Measurements from ENCODE around the gene PSME1.

DNA sequence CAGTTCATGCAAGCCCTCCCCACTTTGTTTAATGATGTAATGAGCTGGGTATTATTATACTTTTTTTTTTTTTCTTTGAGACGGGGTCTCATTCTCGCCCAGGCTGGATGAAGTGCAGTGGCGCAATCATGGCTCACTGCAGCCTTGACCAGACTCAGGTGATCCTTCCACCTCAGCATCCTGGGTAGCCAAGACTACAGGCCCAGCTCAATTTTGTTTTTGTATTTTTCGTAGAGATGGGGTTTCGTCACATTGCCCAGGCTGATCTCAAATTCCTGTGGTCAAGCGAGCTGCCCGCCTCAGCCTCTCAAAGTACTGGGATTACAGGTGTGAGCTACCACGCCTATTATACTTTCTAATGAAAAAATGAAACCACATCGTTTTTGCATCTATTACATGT lies 25.9 kb upstream of the PSME1 start:
- TF ChIP-seq POLR2A (IDR thresholded peaks at IDR 0.05) = no peak
- TF ChIP-seq, protein P1, sequence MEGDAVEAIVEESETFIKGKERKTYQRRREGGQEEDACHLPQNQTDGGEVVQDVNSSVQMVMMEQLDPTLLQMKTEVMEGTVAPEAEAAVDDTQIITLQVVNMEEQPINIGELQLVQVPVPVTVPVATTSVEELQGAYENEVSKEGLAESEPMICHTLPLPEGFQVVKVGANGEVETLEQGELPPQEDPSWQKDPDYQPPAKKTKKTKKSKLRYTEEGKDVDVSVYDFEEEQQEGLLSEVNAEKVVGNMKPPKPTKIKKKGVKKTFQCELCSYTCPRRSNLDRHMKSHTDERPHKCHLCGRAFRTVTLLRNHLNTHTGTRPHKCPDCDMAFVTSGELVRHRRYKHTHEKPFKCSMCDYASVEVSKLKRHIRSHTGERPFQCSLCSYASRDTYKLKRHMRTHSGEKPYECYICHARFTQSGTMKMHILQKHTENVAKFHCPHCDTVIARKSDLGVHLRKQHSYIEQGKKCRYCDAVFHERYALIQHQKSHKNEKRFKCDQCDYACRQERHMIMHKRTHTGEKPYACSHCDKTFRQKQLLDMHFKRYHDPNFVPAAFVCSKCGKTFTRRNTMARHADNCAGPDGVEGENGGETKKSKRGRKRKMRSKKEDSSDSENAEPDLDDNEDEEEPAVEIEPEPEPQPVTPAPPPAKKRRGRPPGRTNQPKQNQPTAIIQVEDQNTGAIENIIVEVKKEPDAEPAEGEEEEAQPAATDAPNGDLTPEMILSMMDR (IDR thresholded peaks at IDR 0.05) = no peak
